ENCODE data around the gene USP48.

USP48 gene

GRCh38 chr1:21666576-21667320 is 116.2 kb downstream of the USP48 start:
- peak; percentile 78 for DNase-seq

- peak; percentile 53 for DNase-seq
These were observed 117.0 kb downstream of the USP48 start for GRCh38 chr1:21665711-21666575.

GRCh38 chr1:21664806-21665588 is 118.0 kb downstream of the USP48 start:
- DNase-seq: no peak

GRCh38 chr1:21663951-21664805 is 118.8 kb downstream of the USP48 start:
- DNase-seq: no peak

- no peak for DNase-seq
These were observed 119.5 kb downstream of the USP48 start for GRCh38 chr1:21663248-21663950.

- peak; percentile 50 for DNase-seq
These were observed 120.3 kb downstream of the USP48 start for GRCh38 chr1:21662426-21663247.

GRCh38 chr1:21661886-21662285 is 121.1 kb downstream of the USP48 start:
- DNase-seq: no peak

GRCh38 chr1:21659924-21660326 is 123.0 kb downstream of the USP48 start:
- no peak for DNase-seq

- peak; percentile 86 for DNase-seq
These were observed 123.6 kb downstream of the USP48 start for GRCh38 chr1:21659099-21659923.

- DNase-seq: no peak
These were observed 125.3 kb downstream of the USP48 start for GRCh38 chr1:21657456-21658190.

GRCh38 chr1:21655748-21656147 is 127.2 kb downstream of the USP48 start:
- DNase-seq: peak; percentile 56

GRCh38 chr1:21655259-21655658 is 127.7 kb downstream of the USP48 start:
- DNase-seq: no peak

GRCh38 chr1:21654209-21654608 is 128.7 kb downstream of the USP48 start:
- no peak for DNase-seq

GRCh38 chr1:21653744-21654100 is 129.2 kb downstream of the USP48 start:
- no peak for DNase-seq

- no peak for DNase-seq
These were observed 129.8 kb downstream of the USP48 start for GRCh38 chr1:21652937-21653743.

GRCh38 chr1:21652101-21652936 is 130.6 kb downstream of the USP48 start:
- DNase-seq: no peak

Data from NCI-H69 (cell line).